GM12878 (cell line): Measurements from ENCODE around the gene GYPC. TPM values are rescaled to one million over a fixed set of nuclear protein-coding genes. Genes with fewer than 3 reads are reported as not detected.

Source experiments
- ATAC-seq: fragments of 200-7000 bp; cut with Tn5 transposase; 3 replicates; pipeline ENCODE4 v1.9.1; 2020; ENCODE audit warnings: mild to moderate bottlenecking, moderate library complexity
- BruUV-seq: library from RNA; stranded (reverse); fragments of 400-500 nt; replicated peaks from 2 replicates; lab custom pipeline; 2021; lab: Mats Ljungman, UMichigan
- CTCF ChIA-PET: fragments of 300-600 bp; sonication (Branson Sonifier 250); formaldehyde crosslinking; extraction: SDS; loops from one replicate; lab custom pipeline; 2021; ENCODE audit warnings: inconsistent platforms; lab: Yijun Ruan, JAX
- POLR2A ChIA-PET: fragments of 350-600 bp; formaldehyde crosslinking; extraction: SDS; loops from one replicate; lab custom pipeline; 2021; ENCODE audit warnings: inconsistent platforms; lab: Charles Lee
- RAD21 ChIA-PET: fragments of 300-600 bp; sonication (Branson Sonifier 250); formaldehyde crosslinking; loops from one replicate; lab custom pipeline; 2023; ENCODE audit warnings: antibody characterized with exemption; ENCODE audit not compliant: unreplicated experiment; lab: Charles Lee
- SMC1A ChIA-PET: fragments of 300-600 bp; sonication (Branson Sonifier 250); formaldehyde crosslinking; loops from one replicate; lab custom pipeline; 2023; ENCODE audit not compliant: unreplicated experiment, uncharacterized antibody; lab: Charles Lee
- DNase-seq: peaks from one replicate; pipeline ENCODE4 v3.0.0-alpha.2; 2011; ENCODE audit warnings: low read depth, low spot score
- FAIRE-seq: peaks from 3 replicates; lab custom pipeline; 2011; peaks lifted over from hg19 to GRCh38; lab: Jason Lieb, UNC
- H2AFZ ChIP-seq: 2 replicates; pipeline ENCODE4 v1.6.0; 2011; ENCODE audit warnings: low read depth, low read length, control low read depth; ENCODE audit not compliant: control insufficient read depth
- H3K27ac ChIP-seq: 2 replicates; pipeline ENCODE4 v1.5.1; 2011; ENCODE audit warnings: control low read depth; ENCODE audit not compliant: control insufficient read depth, insufficient read depth
- H3K27me3 ChIP-seq, 2 experiments: replicated peaks in 1 of 2; 2 replicates each; pipeline versions ENCODE4 v1.6.0 to v1.6.1; 2011; ENCODE audit warnings: low read length in 1 of 2; ENCODE audit not compliant: control insufficient read depth in 2 of 2, insufficient read depth in 2 of 2
- H3K36me3 ChIP-seq, 2 experiments: 2 replicates each; pipeline ENCODE4 v1.5.1; 2011; ENCODE audit warnings: low read length in 1 of 2; ENCODE audit not compliant: control insufficient read depth in 2 of 2, insufficient read depth in 2 of 2
- H3K4me1 ChIP-seq: 2 replicates; pipeline ENCODE4 v1.6.1; 2011; ENCODE audit warnings: mild to moderate bottlenecking, low read length, moderate library complexity, mixed read lengths; ENCODE audit not compliant: control insufficient read depth, insufficient read depth
- H3K4me2 ChIP-seq: 2 replicates; pipeline ENCODE4 v1.6.0; 2011; ENCODE audit warnings: control low read depth; ENCODE audit not compliant: control insufficient read depth, insufficient read depth
- H3K4me3 ChIP-seq: fragments of 200-600 bp; sonication (generic); 2 replicates; pipeline ENCODE4 v1.5.1; 2016
- H3K79me2 ChIP-seq: 2 replicates; pipeline ENCODE4 v1.6.0; 2011; ENCODE audit warnings: low read length; ENCODE audit not compliant: control insufficient read depth, insufficient read depth
- H3K9ac ChIP-seq: 2 replicates; pipeline ENCODE4 v1.8.0; 2011; ENCODE audit warnings: low read length, control low read depth, mixed read lengths; ENCODE audit not compliant: control insufficient read depth, insufficient read depth
- H3K9me3 ChIP-seq: replicated peaks from 3 replicates; pipeline ENCODE4 v1.5.1; 2011; ENCODE audit warnings: mild to moderate bottlenecking, low read length; ENCODE audit not compliant: control insufficient read depth, insufficient read depth
- H4K20me1 ChIP-seq: 2 replicates; pipeline ENCODE4 v1.6.0; 2011; ENCODE audit not compliant: control insufficient read depth, insufficient read depth
- BCL11A ChIP-seq: IDR thresholded peaks from 2 replicates; pipeline ENCODE4 v1.6.1; 2011; ENCODE audit warnings: low read depth, low read length
- CHD4 ChIP-seq: fragments of 200-600 bp; sonication (generic); IDR thresholded peaks from 2 replicates; pipeline ENCODE4 v1.6.1; 2016; ENCODE audit warnings: mild to moderate bottlenecking
- ETV6 ChIP-seq, 2 experiments: fragments of 450-650 bp in 1 of 2; IDR thresholded peaks in 1 of 2; conservative IDR thresholded peaks in 1 of 2; 2 replicates each; pipeline ENCODE4 v1.6.1; 2014; ENCODE audit warnings: antibody characterized with exemption in 1 of 2, borderline replicate concordance in 1 of 2, low read depth in 1 of 2, mild to moderate bottlenecking in 1 of 2, moderate library complexity in 1 of 2
- IRF4 ChIP-seq: IDR thresholded peaks from 2 replicates; pipeline ENCODE4 v1.6.1; 2011; ENCODE audit warnings: low read depth, low read length
- MXI1 ChIP-seq: fragments of 150-350 bp; IDR thresholded peaks from 2 replicates; pipeline ENCODE4 v1.6.1; 2011; ENCODE audit warnings: low read depth, mild to moderate bottlenecking, inconsistent platforms, low read length, improper control_type of control experiment
- NFXL1 ChIP-seq: fragments of 450-650 bp; IDR thresholded peaks from 2 replicates; pipeline ENCODE4 v1.6.1; 2017; ENCODE audit warnings: antibody characterized with exemption, mild to moderate bottlenecking, borderline replicate concordance
- PML ChIP-seq: IDR thresholded peaks from 2 replicates; pipeline ENCODE4 v1.6.1; 2012; ENCODE audit warnings: low read length, inconsistent platforms
- POU2F2 ChIP-seq: IDR thresholded peaks from 3 replicates; pipeline ENCODE4 v1.6.1; 2011; ENCODE audit warnings: low read depth, mild to moderate bottlenecking, low read length, borderline replicate concordance
- TBL1XR1 ChIP-seq: IDR thresholded peaks from 2 replicates; pipeline ENCODE4 v1.6.1; 2012; ENCODE audit warnings: low read depth, low read length, improper control_type of control experiment
- ZNF217 ChIP-seq: fragments of 450-650 bp; IDR thresholded peaks from 2 replicates; pipeline ENCODE4 v1.6.1; 2017; ENCODE audit warnings: antibody characterized with exemption, mild to moderate bottlenecking
- ZNF622 ChIP-seq: fragments of 450-650 bp; IDR thresholded peaks from 2 replicates; pipeline ENCODE4 v1.6.1; 2017; ENCODE audit warnings: mild to moderate bottlenecking, inconsistent platforms
- WGBS: methylation state at CpG from one replicate; pipeline ENCODE4 v1.1.6; 2016; ENCODE audit warnings: low lambda C conversion rate; ENCODE audit not compliant: insufficient replicate concordance, insufficient coverage; ENCODE audit errors: missing lambda C conversion rate; 5-methylcytosine and 5-hydroxymethylcytosine counted together
- in situ Hi-C: fragments of 300-500 bp; cut with MboI; formaldehyde crosslinking; loops from 9 replicates; pipeline ENCODE4 v1.14.3; 2018; ENCODE audit warnings: mixed read lengths
- intact Hi-C: fragments of 100-400 bp; cut with micrococcal nuclease; formaldehyde crosslinking; loops from one replicate; pipeline ENCODE4 v1.14.2; 2022; ENCODE audit not compliant: unreplicated experiment
- polyA plus RNA-seq, 11 experiments: library from polyadenylated mRNA; depleted of rRNA in 4 of 11; unstranded in 6 of 11; stranded (reverse) in 5 of 11; fragments of >200 nt; fragmentation: Nextera tagmentation in 4 of 11; fragmentation: Illumina TruSeq in 1 of 11; extraction: Ambion mirVana in 4 of 11; extraction: Trizol in 1 of 11; gene quantifications; 1 replicate in 1 of 11; 2 replicates in 10 of 11; pipeline versions ENCODE4 v1.2.1 to v1.2.3, GENCODE V29; 2011 to 2016; ENCODE audit warnings: inconsistent platforms in 2 of 11, missing spikeins in 2 of 11, low read depth in 1 of 11
- total RNA-seq, 4 experiments: library from RNA; depleted of rRNA in 3 of 4; stranded (reverse); fragments of >200 nt in 3 of 4; fragmentation: Illumina TruSeq in 1 of 4; extraction: Trizol in 1 of 4; gene quantifications; 2 replicates each; pipeline versions ENCODE4 v1.2.1 to v1.2.3, GENCODE V29; 2013 to 2021
- TF ChIP-seq, protein P1 (sequence below): fragments of 150-350 bp; IDR thresholded peaks from 2 replicates; pipeline ENCODE4 v1.6.1; 2016; ENCODE audit warnings: low read depth, low read length

The GYPC gene
- total and polyA plus RNA-seq, 10 of the 15 experiments (the other 5 are each of a cell fraction or from before 2014, with no cell fraction given), result 26.2 to 150 (median 81.4) TPM

DNA sequence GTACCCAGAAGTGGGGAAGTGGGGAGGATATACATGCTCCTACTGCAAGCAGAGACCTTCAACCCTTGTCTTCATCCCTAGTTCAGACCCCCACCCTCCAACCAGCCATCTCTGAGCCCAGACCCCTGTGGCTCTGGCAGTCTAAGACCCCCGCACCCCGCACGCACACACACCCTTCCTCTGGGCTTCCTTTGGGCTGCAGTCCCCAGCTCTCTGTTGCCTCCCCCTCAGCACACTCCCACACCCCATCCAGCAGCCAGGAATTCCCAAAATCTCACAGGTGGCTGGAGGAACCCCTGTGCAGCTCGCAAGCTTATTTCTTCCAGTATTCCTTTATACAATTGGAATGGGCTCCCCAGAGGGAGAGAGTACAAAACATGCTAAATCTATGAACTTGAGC, 13.9 kb upstream of the GYPC start (continued):
- TF ChIP-seq POU2F2, result no peak
- no peak for TF ChIP-seq ZNF217
- TF ChIP-seq MXI1, result no peak
- no peak for TF ChIP-seq ZNF622
- no peak for TF ChIP-seq ETV6 (conservative IDR thresholded peaks at IDR 0.05 in 1 of 2, IDR thresholded peaks at IDR 0.05 in 1 of 2; ENCODE audit: borderline replicate concordance in 1 of 2, low read depth in 1 of 2)
- TF ChIP-seq, all 136 proteins: peak for 0

DNA sequence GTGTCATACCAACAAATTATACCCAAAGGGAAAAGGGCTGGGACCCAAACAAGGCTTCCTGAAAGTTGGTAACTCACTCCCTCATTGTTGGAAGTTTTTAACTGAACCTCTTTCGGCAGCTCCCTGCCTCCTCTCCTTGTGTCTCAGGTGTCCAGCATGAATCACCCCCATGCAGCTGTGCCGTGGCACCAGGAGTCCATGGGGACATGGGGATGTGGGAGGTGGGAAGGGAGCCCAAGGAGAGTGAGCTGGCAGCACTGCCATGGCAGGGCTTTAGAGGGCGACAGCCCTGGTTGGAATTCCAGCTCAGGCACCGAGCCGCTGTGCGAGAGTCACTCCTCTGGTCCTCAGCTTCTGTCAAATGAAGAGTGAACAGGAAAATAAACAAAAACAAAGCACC, 12.5 kb upstream of the GYPC start:
- Histone ChIP-seq H3K27me3 (no peaks in the 10 kb centered on the region), H3K4me1 (peaks cover 11% of the 10 kb centered on the region), H3K9me3 (peaks cover 4% of the 10 kb centered on the region; the same call in 2 of the 3 replicates), H3K27ac (no peak overlapping the region), H3K36me3 (no peaks in the 10 kb centered on the region)
- BruUV-seq, result no TSS peak
- CTCF ChIA-PET, result interaction anchor here (0.6 to 1.5 kb wide), 4 partner anchors 8 to 133 kb away, joined by 4 to 8 read pairs (median 5); no protein-coding TSS in a partner anchor
- ATAC-seq, result no peak
- TF ChIP-seq, protein P1, sequence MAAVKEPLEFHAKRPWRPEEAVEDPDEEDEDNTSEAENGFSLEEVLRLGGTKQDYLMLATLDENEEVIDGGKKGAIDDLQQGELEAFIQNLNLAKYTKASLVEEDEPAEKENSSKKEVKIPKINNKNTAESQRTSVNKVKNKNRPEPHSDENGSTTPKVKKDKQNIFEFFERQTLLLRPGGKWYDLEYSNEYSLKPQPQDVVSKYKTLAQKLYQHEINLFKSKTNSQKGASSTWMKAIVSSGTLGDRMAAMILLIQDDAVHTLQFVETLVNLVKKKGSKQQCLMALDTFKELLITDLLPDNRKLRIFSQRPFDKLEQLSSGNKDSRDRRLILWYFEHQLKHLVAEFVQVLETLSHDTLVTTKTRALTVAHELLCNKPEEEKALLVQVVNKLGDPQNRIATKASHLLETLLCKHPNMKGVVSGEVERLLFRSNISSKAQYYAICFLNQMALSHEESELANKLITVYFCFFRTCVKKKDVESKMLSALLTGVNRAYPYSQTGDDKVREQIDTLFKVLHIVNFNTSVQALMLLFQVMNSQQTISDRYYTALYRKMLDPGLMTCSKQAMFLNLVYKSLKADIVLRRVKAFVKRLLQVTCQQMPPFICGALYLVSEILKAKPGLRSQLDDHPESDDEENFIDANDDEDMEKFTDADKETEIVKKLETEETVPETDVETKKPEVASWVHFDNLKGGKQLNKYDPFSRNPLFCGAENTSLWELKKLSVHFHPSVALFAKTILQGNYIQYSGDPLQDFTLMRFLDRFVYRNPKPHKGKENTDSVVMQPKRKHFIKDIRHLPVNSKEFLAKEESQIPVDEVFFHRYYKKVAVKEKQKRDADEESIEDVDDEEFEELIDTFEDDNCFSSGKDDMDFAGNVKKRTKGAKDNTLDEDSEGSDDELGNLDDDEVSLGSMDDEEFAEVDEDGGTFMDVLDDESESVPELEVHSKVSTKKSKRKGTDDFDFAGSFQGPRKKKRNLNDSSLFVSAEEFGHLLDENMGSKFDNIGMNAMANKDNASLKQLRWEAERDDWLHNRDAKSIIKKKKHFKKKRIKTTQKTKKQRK, result no peak
- TF ChIP-seq ZNF622 (no peak), PML (no peak), CHD4 (no peak), NFXL1 (no peak), IRF4 (no peak), BCL11A (no peak), TBL1XR1 (no peak)
- TF ChIP-seq, all 136 proteins: peak for 0
- intact Hi-C loops (no loop called here), in situ Hi-C loops (no loop called here)
- DNase-seq, result no peak
- no peak overlapping the region for H2AFZ ChIP-seq
- no peak for FAIRE-seq
- H3K4me3 ChIP-seq, result no peak overlapping the region
- no peaks in the 10 kb centered on the region for H4K20me1 ChIP-seq
- 76% methylated on average over 6 of the region's 6 CpGs for WGBS
- no peak overlapping the region for H3K4me2 ChIP-seq
- H3K79me2 ChIP-seq, result no peaks in the 10 kb centered on the region
- H3K9ac ChIP-seq, result no peak overlapping the region
- ChIA-PET SMC1A (interaction anchor here (0.9 to 1.9 kb wide), 3 partner anchors 9 to 21 kb away, joined by 3 to 6 read pairs (median 3); no protein-coding TSS in a partner anchor), RAD21 (interaction anchor here (1.5 kb wide), 1 partner anchor 13 kb away, joined by 5 read pairs; the partner anchor contains the start of gene GYPC), POLR2A (no interaction called here)
